SK-N-SH (cell line): ENCODE measurements around the gene ZFAND6.

Experiments
- POLR2AphosphoS5 ChIP-seq: IDR thresholded peaks from 2 replicates; pipeline ENCODE4 v1.6.1; 2012; ENCODE audit warnings: low read depth, low read length
- TF ChIP-seq, protein P1 (sequence below): fragments of 200-600 bp; sonication (generic); IDR thresholded peaks from 2 replicates; pipeline ENCODE4 v1.6.1; 2017; ENCODE audit warnings: antibody characterized with exemption, mild to moderate bottlenecking, moderate library complexity
- TF ChIP-seq, protein P2 (sequence below): IDR thresholded peaks from 2 replicates; pipeline ENCODE4 v1.4.0; 2012; ENCODE audit warnings: low read depth, borderline replicate concordance

DNA sequence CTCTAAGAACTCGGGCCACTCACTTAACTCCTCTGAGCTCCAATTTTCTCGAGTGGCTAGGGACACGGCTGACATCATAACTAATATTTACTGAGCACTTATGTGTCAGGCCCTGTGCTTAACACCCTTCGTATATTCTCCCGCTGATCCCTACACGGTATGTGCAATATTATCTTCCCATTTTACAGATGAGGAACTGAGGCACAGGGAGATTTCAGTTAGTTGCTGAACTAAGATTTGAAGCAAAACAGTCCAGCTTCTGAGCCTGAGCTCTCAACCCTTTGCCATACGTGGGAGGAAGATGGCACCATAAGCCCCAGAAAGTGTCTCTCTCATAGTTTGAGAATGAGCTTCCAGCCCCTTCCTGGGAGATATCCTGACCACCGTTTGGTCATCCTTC is 112.9 kb downstream of the ZFAND6 start:
- TF ChIP-seq, protein P1, sequence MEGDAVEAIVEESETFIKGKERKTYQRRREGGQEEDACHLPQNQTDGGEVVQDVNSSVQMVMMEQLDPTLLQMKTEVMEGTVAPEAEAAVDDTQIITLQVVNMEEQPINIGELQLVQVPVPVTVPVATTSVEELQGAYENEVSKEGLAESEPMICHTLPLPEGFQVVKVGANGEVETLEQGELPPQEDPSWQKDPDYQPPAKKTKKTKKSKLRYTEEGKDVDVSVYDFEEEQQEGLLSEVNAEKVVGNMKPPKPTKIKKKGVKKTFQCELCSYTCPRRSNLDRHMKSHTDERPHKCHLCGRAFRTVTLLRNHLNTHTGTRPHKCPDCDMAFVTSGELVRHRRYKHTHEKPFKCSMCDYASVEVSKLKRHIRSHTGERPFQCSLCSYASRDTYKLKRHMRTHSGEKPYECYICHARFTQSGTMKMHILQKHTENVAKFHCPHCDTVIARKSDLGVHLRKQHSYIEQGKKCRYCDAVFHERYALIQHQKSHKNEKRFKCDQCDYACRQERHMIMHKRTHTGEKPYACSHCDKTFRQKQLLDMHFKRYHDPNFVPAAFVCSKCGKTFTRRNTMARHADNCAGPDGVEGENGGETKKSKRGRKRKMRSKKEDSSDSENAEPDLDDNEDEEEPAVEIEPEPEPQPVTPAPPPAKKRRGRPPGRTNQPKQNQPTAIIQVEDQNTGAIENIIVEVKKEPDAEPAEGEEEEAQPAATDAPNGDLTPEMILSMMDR, result no peak
- TF ChIP-seq, protein P2, sequence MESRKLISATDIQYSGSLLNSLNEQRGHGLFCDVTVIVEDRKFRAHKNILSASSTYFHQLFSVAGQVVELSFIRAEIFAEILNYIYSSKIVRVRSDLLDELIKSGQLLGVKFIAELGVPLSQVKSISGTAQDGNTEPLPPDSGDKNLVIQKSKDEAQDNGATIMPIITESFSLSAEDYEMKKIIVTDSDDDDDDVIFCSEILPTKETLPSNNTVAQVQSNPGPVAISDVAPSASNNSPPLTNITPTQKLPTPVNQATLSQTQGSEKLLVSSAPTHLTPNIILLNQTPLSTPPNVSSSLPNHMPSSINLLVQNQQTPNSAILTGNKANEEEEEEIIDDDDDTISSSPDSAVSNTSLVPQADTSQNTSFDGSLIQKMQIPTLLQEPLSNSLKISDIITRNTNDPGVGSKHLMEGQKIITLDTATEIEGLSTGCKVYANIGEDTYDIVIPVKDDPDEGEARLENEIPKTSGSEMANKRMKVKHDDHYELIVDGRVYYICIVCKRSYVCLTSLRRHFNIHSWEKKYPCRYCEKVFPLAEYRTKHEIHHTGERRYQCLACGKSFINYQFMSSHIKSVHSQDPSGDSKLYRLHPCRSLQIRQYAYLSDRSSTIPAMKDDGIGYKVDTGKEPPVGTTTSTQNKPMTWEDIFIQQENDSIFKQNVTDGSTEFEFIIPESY, result no peak
- TF ChIP-seq POLR2AphosphoS5, result no peak
